Activated naive CD4-positive, alpha-beta T cell treated with anti-CD3 and anti-CD28 coated beads, Interleukin-2, amount 10 ng/mL, durations not matched to agents 5 hours and 36 hours (primary cell): Measurements from ENCODE around the gene SEC62. TPM values are rescaled to one million over a fixed set of nuclear protein-coding genes. Genes with fewer than 3 reads are reported as not detected.

Experiments used
- total RNA-seq, 2 experiments: library from RNA; stranded (reverse); gene quantifications; one replicate each; pipeline ENCODE4 v1.2.3, GENCODE V29; 2021

Gene SEC62, protein sequence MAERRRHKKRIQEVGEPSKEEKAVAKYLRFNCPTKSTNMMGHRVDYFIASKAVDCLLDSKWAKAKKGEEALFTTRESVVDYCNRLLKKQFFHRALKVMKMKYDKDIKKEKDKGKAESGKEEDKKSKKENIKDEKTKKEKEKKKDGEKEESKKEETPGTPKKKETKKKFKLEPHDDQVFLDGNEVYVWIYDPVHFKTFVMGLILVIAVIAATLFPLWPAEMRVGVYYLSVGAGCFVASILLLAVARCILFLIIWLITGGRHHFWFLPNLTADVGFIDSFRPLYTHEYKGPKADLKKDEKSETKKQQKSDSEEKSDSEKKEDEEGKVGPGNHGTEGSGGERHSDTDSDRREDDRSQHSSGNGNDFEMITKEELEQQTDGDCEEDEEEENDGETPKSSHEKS
- total RNA-seq: 10 to 100 TPM; 69.8 to 73.0 TPM

DNA sequence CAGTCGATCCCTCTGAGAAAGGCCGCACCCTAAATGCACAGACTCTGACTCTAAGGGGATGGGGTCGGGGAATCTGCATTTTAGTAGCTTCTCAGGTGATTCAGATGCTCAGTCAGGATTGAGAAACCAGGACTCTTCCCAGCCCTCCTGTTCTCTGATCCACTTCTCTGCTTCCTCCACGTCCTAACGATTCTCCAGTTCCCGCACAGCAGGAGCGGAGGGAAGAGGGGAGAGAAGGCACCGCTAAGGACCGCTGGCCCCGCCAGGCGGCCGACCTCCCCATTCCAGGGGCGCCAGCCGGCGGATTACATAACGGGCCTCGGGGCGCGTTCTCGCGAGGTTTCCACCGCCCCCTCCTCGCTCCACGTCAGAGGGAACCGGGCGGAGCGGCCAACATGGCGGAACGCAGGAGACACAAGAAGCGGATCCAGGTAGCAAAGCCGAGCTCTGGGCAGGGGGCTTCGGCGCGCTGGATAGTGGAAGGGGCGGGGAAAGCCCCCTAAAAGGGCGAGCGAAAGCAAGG is at the start of gene SEC62:
Gene SEC62 (plus strand): TSS at position 380 of the 523 bp plus-strand sequence. CDS start 16 bp downstream, at position 396.

DNA sequence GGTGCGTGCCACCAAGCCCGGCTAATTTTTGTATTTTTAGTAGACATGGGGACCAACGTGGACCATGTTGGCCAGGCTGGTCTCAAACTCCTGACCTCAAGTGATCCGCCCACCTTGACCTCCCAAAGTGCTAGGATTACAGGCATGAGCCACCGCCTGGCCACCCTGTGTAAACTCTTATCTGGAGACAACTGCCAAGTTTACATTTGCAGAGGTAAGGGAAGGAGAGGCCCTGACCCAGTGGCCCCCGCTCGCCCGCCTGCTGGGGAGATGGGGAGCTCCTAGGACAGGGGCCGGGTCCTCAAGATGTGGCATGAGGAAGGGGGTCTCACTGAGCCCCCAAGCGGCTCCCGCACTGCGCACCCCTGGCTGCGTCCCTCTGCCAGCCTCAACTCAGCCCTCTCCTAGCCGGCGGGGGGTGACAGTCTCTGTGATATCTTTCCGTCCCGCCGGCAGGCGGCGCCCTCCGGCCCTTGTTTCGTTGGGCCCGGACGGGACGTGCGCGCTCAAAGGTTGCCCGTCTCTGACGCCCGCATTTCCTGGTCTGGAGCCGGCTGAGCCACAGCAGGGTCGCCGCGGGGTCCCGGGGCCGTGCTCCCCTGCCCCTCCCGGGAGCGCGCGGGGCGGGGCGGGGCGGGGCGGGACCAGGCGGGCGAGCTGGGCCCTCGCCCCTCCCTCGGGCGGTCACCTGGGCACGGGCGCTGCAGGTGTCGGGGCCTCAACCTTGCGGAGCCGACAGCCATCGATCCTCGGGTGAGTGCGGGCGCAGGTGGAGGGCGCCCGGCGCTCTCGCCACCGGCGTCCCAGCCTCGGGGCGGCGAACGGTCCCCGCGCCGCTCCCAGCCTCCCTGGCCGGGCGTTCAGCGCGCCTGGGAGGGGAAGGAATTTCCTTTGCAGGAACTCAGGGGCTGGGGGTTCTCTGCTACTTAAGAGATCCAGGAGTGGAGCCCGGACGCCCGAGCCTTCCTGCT is 71.1 kb downstream of the SEC62 start, which contains the start of gene GPR160:
Gene GPR160 (plus strand): TSS at position 533 of the 971 bp plus-strand sequence. CDS start 45,978 bp downstream, outside the sequence.

Other genes starting within 250 kb of the SEC62 start
- 1 to 10 TPM; 5.5 to 5.9 TPM for gene TERC, start 201.7 kb upstream of the SEC62 start, total RNA-seq
- gene ACTRT3, start 197.2 kb upstream of the SEC62 start, total RNA-seq: under 1 TPM; 0.10 to 0.14 TPM
- 10 to 100 TPM; 17.0 to 18.0 TPM for gene MYNN, start 193.4 kb upstream of the SEC62 start, total RNA-seq
- not detected for gene LRRIQ4, start 153.9 kb upstream of the SEC62 start, total RNA-seq
- gene LRRC34, start 153.9 kb upstream of the SEC62 start, total RNA-seq: 1 to 10 TPM; 4.3 to 5.2 TPM
- gene LRRC31, start 96.9 kb upstream of the SEC62 start, total RNA-seq: not detected
- gene SAMD7, start 55.2 kb upstream of the SEC62 start, total RNA-seq: not detected
- gene GPR160, start 71.2 kb downstream of the SEC62 start, total RNA-seq: 10 to 100 TPM; 16.9 to 17.4 TPM
- gene PHC3, start 214.9 kb downstream of the SEC62 start, total RNA-seq: 10 to 100 TPM; 71.9 to 80.9 TPM